NAMALWA (cell line): ENCODE results near the gene CDC42EP1.
"Not testable (repeated sequence)": the region's sequence is repeated elsewhere in the genome, so short reads cannot be mapped to it uniquely, and the experiment has no call there.

Source experiments
- DNase-seq: peaks from one replicate; pipeline ENCODE4 v3.0.0-alpha.2; 2015; ENCODE audit warnings: low spot score

The CDC42EP1 gene

DNA sequence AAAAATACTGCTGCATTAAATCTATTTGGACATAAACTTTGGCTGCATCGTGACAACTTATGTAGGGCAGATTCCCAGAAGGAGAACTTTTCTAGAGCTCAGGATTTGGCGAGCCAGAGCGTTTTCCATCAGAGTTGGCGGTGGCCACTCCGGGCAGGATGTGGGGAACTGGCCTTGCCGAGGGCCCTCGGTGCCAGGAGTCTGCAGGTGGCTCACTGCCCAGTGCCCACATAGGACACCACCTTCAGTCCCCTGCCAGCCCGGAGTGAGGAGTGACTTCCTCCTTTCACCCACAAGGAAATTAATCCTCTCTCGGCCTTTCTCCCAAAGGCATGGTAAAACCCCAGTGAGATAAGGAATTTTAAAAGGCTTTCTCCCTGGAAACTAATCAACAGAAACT lies 21.2 kb downstream of the CDC42EP1 start:
- DNase-seq: no peak

DNA sequence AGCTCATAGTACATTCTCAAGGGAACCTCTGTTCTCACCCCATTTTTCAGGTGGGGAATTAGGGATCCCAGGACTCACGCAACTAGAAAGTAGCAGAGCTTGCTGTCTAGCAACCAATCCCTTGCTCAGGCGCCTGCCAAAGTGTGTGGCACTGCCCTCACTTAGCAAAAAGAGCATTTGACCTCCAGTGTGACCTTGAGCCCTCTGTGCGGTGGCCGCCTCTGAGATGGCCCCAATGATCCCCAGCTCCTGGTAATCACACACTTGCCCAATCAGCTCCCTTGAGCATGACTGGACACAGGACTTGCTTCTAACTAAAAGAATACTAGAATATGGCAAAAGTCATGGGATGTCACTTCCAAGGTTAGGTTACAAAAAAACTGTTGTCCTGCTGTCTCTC lies 22.2 kb downstream of the CDC42EP1 start:
- DNase-seq: no peak

DNA sequence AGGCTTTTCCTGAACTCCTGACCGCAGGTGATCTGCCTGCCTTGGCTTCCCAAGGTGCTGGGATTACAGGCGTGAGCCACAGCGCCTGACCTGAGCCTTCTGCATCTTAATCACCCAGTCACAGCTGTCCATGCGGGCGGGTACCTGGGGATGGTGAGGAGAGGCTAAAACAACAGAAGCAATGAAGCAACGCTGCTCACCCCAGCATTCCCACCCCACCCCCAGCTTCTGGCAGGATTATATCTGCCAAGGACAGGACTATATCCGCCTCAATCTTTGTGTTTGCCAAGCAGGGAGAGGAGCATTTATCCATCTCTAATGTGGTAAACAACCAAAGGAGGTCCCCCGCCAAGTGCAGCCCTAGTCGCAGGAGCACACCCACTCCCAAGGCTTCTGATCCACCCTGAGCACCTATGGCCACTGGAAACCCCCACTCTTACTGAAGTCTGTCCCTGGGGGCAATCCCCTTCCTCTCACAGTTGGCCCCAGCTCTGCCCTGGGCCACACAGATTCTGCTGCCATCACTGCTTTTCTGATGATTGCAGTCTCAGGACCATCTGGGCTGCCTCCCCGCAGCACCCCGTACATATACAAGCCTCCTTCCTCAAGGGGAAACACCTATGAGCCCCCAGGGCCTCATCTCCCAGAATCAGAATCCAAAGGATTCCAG lies 28.4 kb downstream of the CDC42EP1 start:
- DNase-seq: no peak

DNA sequence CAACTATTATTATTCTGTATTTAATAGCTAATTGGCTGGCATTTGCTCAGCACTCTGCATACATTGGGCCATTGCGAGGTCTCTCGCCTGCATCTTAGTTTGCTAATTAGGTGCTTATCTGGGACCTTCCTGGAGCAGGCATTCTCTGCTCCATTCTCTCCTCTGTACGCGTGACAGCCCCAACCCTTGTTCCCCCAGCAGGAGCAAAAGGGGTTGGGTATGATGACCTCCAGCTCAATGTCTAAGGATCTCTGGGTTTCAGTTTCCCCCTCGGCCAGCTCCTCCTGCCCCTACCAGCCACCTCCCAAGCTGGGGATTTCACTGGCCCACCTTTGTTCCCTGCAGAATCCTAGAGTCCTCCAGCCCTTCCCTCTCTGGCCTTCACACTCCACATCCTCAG lies 29.4 kb downstream of the CDC42EP1 start:
- DNase-seq: no peak

DNA sequence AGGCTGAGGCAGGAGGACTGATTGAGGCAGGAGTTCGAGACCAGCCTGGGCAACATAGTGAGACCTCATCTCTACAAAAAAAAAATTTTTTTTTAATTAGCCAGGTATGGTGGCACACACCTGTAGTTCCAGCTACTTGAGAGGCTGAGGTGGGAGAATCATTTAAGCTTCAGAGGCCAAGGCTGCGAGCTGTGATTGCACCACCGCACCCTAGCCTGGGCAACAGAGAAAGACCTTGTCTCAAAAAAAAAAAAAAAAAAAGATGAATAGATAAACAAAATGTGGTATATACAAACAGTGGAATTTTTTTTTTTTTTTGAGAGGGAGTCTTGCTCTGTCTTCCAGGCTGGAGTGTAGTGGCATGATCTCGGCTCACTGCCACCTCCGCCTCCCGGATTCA lies 30.8 kb downstream of the CDC42EP1 start:
- DNase-seq: not testable (repeated sequence)

DNA sequence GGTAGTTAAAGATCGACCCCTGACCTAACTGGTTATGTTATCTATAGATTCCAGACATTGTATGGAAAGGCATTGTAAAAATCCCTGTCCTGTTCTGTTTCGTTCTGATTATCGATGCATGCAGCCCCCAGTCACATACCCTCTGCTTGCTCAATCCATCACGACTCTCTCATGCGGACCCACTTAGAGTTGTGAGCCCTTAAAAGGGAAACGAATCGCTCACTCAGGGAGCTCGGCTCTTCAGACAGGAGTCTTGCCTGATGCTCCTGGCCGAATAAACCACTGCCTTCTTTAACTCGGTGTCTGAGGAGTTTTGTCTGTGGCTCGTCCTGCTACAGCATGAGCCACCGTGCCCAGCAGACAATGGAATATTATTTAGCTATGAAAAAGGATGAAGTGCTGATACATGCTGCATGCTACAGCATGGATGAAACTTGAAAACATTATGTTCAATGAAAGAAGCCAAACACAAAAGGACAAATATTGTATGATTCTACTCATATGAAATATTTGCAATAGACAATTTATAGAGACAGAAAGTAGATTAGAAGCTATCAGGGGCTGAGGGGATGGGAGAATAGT lies 31.6 kb downstream of the CDC42EP1 start:
- DNase-seq: no peak

DNA sequence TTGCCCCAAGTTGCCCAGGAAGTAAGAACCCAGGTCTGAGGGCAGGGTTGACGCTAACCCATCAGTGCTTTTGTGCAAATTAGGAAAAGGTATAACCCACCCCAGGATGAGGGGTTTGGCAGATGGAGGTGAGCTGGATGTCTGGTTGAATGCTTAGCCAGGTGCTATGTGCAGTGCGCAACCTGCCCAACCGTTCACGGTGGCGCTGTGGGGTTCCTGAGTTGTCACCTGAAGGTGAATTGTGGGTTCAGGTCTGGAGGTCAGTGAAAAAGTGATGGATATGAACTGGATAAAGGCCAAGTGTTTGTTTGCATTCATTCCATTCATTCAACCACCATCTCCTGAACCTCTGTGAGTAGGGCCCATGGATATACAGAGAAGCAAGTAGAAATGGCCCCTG lies 34.0 kb downstream of the CDC42EP1 start:
- DNase-seq: no peak

DNA sequence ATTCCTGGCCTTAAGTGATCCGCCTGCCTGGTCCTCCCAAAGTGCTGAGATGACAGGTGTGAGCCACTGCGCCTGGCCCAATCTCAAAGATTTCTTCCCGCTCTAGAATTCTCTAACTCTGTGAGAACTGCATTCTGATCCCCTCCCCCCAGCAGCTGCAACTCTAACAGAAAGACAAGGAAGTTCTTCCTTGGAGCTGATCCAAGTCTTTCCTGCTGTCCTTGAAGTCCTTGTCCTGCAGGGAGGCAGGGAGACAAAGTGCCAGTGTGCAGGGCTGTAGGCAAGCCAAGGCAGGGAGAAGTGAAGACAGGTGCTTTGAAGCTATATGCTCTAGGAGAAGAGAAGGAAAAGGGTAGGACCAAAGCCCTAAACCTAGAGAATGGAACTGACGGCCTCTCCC lies 38.9 kb downstream of the CDC42EP1 start:
- DNase-seq: no peak

DNA sequence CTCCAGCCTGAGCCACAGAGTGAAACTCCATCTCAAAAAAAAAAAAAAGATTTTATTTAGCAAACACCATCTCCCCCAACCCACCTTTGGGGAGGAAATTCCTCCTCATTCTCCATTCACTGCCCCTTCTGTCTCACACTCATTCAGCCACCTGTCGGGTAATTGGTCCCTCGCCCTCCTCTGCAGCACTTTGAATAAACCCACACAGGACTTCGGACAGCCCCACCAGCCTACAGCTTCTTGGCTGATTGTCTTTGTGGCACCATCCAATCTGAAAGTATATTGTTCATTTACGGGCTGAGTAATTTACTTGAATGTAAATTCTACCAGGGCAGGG lies 40.9 kb downstream of the CDC42EP1 start:
- DNase-seq: no peak

DNA sequence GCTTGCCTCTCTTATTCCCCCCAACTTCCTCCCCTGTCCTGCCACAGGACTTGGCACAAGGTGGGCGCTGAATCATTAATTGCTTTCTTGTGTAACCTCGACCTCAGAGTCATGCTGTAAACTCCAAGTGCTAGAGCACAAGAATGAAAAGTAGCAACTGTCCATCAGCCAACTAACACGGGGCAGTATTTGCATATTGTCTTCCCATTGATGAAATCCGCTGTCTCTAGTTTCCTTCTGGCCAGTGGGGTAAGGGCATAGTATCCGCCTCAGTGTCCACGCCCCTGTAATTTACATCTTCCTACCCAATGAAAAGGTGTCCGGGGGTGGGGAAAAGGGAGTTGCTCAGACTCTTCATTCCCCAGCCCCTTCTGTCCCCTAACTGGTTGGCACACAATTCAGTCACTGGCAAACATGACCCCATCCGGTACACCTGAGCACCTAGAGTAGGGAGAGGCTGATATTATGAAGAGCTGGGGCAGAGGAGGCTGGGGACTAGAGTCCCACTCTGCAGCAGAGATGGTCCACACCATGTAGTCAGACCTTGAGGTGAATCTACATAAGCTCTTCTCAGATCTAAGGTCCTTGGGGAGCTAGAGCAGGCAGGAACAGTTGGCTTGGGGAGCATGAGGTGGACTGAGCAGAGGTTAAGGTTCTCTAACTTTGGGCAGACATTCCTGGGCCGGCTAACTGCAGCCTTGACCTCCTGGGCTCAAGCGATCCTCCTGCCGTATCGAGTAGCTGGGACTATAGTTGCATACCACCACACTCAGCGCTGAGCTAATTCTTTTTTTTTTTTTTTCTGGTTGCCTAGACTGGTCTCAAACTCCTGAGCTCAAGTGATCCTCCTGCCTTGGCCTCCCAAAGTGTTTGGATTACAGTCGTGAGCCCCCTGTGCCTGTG lies 41.5 kb downstream of the CDC42EP1 start:
- peak; percentile 96 for DNase-seq

DNA sequence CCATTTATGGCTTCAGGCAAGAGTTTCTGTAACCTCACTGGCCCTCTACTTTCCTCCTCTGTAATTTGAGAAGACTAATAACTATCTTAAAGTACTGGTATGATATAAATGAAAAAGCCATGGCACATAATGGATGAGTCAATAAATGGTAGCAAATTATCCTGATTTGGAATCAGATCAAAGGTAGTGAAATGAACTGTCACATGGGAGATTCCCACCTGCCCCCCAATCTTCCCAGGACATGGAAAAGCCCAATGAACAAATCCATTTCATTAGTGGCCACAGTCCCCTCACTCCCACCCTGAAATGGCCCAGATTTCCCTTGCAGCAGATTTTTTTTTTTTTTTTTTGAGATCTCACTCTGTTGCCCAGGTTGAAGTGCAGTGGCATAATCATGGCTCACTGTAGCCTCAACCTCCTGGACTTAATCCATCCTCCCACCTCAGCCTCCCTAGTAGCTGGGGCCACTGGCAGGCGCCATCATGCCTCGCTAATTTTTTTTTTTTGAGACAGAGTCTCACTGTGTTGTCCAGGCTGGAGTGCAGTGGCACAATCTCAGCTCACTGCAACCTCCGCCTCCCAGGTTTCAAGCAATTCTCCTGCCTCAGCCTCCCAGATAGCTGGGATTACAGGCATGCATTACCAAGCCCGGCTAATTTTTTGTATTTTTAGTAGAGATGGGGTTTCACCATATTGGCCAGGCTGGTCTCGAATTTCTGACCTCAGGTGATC lies 42.4 kb downstream of the CDC42EP1 start:
- DNase-seq: not testable (repeated sequence)

DNA sequence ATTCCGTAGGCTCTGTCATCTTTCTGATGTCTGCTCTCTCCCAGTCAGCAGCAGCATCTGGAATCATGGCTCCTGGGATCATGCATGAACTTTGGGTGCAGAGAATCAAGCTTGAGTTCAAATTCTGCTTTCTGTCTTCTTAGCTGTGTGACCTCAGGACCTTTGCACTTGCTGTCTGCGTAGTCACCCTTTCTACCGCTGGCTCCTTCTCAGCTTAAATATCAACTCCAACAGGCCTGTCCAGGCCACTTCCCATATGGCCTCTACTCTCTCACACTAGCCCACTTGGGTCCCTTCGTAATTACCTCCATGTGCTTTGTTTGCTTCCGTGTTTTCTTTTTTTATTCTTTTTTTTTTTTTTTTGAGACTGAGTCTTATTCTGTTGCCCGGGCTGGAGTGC lies 43.8 kb downstream of the CDC42EP1 start:
- no peak for DNase-seq

DNA sequence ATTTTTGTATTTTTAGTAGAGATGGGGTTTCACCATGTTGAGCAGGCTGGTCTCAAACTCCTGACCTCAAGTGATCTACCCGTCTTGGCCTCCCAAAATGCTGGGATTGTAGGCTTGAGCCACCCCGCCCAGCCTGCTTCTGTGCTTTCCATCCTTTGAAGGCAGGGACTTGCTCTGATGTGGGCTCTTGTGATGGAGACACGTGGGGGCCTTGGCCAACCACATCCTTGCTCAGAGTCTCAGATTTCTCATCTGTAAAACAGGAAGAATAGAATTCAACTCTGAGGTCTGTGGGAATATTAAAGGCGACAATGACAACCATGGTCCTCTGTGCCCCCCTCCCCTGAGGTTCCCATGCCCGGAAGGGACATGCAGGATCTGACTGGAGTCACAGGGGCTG lies 44.6 kb downstream of the CDC42EP1 start:
- no peak for DNase-seq

DNA sequence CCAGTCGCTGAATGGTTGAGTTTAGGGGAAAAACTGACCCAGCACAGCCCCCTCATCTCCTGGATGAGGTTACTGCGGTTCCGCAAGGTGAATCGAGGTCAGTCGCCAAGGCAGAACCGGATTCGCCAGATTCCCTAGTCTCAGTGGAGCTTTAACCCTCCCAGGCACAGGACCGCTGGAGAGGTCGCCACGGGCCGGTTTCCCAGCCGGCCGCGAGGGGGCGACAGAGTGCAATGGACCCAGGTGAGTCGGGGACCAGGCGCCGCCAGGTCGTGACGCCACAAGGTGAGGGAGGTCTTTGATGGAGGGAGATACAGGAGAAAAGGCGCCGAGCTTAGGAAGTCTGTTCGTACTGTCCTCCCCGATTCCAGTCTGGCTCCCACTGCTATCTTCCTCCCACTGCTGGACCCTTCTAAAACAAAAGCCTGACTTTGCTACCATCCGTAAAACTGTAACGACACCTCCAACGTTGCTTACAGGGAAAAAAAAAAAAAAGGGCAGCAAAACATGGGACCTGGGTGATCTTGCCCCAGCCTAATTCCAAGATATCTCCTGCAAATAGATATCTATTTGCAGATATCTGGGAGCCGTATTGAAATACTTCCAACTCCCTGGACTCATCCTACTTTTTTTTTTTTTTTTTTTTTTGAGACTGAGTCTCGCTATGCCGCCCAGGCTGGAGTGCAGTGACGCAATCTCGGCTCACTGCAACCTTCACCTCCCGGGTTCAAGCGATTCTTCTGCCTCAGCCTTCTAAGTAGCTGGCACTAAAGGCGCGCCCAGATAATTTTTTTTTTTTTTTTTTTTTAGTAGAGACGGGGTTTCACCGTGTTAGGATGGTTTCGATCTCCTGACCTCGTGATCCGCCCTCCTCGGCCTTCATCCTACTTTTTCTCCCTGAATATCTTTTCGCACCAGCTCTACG lies 47.0 kb downstream of the CDC42EP1 start:
- DNase-seq: peak; percentile 86

DNA sequence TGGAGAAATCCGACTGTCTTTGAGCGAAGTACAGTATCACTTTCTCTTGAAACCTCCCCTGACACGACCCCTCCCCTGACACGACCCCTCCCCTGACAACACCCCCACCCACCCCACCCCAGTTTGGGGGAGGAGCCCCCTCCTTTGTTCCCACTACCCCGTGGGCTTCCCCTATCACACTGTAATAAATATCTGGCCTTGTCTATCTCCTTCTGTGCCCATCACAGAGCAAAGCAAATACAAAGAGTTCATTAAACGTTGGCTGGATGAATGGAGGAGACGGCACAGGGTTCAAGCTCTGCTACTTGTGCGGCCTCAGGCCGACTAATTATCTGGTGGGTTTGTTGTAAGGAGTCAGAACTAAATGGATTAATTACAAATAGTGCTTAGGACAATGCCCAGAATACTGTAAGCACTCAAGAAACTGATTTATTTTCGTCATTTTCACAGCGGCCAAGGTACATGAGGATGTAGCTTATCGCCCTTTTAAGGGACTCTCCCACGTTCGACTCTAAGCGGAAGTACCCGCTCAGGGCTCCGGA lies 47.7 kb downstream of the CDC42EP1 start:
- DNase-seq: no peak

DNA sequence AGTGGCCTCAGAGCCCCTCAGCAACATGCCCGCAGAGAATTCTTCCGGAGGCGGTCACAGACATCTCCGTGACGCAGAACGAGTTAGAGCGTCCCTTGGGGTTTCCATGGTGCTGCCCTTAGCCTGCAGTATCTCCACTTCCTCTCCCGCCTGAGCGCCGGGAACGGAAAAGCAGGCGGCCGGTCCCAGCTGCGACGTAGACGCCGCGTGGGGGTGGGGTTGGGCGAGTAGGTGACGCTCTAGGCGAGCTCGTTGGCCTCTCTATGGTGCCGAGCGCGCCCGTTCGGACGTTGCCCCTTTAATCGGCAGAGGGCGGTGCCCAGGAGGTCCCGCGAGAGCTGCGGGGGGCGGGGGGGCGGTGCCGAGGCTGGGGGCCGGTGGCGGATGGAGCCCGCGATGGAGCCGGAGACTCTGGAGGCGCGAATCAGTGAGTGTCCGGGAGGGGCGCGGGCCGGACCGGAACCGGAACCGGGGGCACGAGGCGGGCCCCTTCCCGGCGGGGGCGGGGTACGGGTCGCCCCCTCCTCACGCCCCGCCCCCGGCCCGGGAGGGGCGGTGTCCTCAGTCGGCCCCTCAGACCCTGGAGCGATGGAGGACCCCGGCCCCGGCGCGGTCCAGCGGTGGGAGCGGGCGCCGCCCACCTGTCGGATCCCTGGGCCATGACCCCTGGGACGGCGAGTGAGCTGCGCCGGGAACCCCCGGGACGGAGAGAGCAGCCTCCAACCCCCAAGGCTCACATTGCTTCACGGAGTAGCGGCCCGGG lies 48.4 kb downstream of the CDC42EP1 start, which contains the start of gene GGA1:
Gene GGA1 (plus strand): TSS at position 358 of the 763 bp plus-strand sequence. CDS start 27 bp downstream, at position 385.
- peak; percentile 99 for DNase-seq

DNA sequence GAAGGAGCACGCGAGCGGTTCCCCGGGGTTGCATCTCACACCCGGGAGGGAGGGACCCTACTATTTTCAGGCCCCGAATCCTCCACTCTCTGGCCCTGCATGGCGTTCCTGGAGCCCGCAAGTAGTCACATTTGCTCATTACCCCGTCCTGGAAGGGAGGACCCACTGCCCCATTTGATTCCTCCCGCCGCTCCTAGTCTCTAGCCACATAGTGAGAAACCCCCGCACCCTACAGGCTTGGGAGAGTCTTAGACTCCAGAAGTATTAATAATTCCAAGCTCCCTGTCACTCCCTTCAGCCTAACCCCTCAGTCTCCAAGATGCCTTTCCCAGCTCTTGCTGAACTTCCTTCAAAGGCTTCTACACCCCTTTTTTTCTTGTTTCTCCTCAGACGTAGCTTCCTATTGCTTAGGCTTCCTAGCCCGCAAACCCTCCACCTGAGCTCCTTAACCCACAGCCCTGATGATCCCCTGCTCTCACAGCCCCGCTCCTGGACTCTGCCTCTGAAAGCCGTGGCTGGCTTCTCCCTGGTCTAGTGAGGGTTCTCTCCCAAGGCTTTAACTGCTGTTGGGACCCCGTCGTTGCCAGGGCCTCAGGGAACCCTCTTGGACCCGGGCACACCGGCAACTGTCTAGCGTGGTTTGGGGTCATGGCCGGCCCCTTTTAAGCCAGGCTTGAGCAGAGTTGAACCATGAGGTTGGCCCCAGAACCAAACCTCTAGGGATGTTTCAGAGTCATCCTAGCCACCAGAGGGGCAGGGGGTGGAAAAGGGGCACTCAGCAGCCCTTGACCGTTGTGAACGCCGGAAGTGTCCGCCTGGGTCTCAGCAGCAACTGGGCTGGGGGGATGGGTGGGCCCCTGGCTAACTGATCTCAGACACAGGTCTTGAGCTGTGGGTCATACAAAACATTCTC lies 49.2 kb downstream of the CDC42EP1 start:
- peak; percentile 60 for DNase-seq

DNA sequence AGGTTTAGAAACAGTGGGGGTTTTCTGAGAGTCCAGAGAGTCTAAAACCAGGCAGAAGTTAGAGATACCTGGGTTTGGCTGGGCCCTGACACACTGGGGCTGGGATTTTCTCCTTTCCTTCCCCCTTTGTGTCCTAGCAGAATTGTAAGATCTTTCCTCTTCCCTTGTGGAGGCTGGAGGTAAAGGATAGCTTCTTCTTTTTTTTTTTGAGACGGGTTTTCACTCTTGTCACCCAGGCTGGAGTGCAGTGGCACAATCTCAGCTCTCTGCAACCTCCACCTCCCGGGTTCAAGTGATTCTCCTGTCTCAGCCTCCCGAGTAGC lies 49.8 kb downstream of the CDC42EP1 start:
- not testable (repeated sequence) for DNase-seq

DNA sequence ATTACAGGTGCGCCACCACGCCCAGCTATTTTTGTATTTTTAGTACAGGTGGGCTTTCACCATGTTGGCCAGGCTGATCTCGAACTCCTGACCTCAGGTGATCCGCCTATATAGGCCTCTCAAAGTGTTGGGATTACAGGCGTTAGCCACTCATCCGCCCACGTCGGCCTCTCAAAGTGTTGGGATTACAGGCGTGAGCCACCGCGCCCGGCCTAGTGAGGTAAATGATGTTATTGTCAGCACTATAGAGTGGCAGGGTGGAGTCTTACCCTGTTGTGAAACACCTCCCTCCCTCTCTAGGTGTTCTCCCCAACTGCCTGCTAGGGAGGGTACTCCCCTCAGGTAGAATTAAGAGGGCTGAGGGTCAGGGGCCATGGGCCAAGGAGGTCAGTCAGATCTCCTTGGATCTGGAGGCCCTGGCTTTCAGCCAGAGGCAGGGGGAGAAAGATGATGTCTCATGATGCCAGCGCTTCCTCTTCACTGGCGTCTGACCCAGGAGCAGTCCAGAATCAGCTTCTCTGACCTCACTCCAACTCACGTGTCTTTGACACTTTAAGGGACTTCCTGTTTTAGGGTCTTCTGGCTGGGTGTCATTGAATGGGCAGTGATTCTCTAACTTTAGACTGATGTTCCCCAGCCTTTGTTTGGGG lies 50.3 kb downstream of the CDC42EP1 start:
- no peak for DNase-seq
